CD4-positive, alpha-beta T cell treated with Interferon gamma for 1 hour (primary cell): Measurements from ENCODE around the gene IL18RAP.

ENCODE experiments used
- DNase-seq: peaks from one replicate; pipeline ENCODE4 v3.0.0-alpha.2; 2020

Gene IL18RAP

DNA sequence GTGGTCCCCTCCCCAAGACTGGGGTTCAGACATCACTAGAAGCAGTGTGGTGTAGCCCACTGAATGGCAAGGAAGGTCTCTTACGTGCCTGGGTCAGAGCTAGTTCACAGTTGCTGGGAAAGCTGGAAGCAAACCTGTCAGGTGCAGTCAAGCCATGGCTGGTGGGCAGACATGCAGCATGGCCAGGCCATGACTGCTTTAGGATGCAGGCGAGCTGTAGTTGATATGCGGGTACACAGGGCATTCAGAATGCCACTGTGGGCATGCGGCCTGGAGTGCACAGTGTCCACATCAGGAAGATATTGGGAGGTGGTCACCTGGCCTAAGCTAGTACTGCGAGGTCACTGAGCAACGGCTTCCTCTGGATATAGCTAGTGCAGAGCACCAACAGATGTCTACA, 38.2 kb downstream of the IL18RAP start:
- no peak for DNase-seq

DNA sequence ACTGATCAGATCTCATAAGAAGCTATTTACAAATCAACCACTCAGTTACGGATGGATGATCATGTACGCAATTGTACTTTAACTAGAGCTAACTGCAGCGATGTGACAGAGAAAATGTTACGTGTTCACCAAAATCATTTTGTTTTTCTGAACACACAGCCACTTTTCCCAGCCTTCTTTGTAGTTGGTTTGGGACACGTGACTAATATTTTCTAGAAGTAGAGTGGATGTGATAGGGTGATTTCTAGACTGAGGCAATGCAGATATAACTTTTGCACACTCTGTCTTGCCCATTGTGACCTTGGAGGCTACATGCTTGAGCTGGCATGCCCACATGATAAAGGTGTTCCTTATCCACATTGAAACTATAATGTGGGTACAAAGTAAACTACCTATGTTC, 40.2 kb downstream of the IL18RAP start:
- DNase-seq, result no peak

DNA sequence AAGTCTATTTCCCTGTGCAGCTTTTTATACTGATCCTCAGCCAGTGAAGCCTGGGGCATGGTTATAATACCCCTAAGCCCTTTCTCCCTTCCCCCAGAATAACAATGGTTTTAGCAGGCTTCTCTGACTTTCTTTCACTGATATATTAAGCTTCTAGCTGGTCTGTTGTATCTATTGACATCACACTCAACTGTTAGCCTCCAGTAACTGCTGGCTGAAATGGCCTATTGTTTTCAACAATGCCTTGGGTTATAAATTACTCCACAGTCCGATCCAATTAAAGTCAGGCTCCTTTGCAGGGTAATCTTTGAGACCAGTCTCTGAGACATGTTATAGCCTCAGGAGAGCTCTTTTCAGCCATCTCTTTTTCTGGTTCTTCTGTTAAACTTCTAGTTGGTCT, 47.2 kb downstream of the IL18RAP start:
- DNase-seq, result no peak

DNA sequence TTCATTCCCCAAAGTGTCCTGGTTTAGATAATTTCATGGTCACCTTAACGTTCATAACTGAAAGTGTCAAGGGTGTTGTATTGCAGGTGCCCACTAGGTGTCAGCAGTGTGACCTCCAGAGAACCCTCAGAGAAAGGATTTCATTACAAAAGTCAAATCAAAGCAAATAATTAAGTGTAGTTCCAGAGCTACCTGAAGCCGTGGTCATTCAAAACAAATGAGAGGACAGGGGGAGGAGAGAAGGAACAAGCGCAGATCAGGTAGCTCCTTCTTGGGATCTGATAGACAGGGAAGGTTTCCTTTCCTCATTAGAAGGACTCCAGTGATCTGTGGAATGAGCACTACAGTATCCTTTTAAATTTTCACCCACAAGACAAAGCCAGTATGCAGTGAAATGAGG, 50.1 kb downstream of the IL18RAP start, which contains the start of gene SLC9A4:
TSS of gene SLC9A4 (plus strand) at position 207 of the 400 bp plus-strand sequence. CDS start 534 bp downstream, outside the sequence.
- peak; percentile 21 for DNase-seq

DNA sequence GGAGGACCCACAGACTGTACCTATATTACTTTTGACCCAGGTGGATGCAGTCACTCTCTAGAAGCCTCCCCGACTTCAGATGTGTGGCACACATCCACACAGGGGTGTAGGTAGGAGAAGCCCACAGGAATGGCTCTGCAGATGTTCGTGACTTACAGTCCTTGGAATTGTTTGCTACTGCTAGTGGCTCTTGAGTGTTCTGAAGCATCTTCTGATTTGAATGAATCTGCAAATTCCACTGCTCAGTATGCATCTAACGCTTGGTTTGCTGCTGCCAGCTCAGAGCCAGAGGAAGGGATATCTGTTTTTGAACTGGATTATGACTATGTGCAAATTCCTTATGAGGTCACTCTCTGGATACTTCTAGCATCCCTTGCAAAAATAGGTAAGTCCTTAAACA, 50.7 kb downstream of the IL18RAP start:
- no peak for DNase-seq

DNA sequence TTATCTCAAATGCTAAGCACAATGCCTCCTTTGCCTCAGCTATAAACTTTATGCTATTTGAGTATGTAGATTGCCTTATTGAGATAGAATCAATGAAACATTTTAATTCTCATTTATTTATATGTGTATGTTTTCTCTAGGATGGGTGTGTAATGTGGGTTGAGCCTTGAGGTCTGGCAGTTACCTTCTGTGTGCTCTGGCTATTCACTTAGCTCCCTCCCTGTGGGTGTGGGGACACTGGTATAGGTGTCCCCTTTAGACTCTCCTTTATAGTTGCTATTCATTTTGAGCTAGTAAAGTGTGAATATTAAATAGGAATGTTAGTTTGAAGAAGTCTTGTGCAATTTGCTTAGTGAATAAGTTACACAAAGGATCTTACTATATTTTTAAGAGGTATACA, 51.8 kb downstream of the IL18RAP start:
- DNase-seq, result no peak

DNA sequence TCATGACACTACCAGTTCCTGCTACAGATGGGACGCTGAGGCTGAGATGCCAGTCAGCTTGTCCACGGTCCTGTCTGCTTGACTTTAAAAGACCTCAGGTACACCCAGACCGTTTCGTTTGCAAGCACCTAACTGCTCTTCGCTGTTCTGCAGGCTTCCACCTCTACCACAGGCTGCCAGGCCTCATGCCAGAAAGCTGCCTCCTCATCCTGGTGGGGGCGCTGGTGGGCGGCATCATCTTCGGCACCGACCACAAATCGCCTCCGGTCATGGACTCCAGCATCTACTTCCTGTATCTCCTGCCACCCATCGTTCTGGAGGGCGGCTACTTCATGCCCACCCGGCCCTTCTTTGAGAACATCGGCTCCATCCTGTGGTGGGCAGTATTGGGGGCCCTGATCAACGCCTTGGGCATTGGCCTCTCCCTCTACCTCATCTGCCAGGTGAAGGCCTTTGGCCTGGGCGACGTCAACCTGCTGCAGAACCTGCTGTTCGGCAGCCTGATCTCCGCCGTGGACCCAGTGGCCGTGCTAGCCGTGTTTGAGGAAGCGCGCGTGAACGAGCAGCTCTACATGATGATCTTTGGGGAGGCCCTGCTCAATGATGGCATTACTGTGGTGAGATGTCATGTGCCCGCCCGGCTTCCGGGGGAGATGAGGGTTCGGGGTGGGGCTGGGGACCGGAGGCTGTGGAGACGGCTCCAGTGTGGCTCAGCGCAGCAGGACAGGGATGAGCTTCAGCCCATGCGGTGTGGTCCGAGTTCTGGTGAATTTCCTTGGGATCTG, 55.9 kb downstream of the IL18RAP start:
- DNase-seq, result no peak

DNA sequence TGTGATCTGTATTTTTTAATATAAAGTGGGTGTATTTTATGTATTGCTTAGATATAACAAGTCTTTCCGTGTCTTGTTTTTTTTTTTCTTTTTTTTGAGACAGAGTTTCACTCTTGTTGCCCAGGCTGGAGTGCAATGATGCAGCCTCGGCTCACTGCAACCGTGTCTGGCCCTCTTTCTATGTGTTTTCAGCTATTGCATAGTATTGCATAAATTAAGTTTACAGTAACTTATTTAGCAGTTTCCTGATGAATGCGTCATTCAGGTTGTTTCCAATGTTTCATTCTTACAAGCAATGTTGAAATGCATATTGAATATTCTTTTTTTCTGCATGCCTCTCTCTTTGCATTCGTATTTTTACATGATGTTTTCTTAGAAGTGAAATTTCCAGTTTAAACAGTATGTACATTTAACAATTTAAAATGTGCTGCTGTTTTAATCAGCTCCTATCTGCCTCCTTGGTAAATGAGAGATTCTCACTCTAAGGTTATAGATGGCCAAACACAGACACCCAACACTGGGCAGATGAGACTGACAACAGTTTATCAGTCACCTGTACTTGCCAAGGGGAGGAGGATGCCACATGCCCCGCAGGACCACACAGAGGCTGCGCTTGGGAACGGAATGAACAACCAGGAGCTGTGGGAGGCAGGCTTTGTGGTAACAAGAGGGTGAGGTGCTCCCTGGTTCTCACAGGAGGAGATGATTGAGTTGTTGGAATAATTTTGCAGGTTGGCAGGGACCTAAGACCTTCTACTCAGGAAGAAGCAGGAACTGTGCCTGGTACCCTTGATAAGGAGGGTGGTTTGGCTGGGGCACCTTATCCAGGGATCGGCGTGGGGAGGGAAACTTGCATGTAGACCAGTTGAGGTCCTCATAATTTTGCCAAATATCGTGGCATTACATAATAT, 57.6 kb downstream of the IL18RAP start:
- DNase-seq, result no peak

DNA sequence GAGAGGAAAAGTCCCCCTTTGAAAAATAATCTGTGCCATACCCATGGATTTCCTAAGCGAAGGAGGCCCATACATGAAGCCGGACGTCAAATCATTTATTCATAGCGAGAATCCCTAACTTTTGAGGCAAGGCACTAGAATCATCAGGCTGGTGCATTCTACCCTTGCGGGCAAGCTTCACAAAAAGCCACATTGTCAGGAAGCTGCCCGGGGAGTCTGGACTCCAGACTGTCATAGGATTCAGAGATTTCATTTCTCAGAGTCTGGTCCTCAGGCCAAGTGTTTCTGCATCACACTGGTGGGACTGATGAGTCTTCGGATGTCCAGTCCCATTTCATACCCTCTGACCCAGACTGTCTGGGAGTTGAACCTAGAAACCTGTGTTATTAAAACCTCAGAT, 59.0 kb downstream of the IL18RAP start:
- DNase-seq, result no peak

DNA sequence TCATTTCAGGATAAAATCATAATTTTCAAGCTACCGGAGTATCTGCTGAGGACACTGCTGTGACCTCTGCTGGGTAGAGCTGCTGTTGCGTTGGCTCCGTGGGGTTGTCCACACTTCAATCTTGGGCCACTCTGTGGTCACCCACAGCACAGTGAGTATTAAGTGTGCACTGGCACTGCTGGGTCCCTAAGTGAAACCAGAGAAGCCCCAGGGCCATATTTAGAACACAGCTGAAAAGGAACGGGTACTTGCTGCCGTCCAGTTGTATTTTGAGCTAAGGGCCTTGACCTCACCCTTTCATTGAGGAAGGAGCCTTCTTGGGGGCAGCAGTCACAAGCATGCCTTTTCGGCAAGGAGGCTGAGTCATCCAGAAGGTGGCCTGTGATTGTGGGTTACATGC, 60.1 kb downstream of the IL18RAP start:
- DNase-seq, result no peak

DNA sequence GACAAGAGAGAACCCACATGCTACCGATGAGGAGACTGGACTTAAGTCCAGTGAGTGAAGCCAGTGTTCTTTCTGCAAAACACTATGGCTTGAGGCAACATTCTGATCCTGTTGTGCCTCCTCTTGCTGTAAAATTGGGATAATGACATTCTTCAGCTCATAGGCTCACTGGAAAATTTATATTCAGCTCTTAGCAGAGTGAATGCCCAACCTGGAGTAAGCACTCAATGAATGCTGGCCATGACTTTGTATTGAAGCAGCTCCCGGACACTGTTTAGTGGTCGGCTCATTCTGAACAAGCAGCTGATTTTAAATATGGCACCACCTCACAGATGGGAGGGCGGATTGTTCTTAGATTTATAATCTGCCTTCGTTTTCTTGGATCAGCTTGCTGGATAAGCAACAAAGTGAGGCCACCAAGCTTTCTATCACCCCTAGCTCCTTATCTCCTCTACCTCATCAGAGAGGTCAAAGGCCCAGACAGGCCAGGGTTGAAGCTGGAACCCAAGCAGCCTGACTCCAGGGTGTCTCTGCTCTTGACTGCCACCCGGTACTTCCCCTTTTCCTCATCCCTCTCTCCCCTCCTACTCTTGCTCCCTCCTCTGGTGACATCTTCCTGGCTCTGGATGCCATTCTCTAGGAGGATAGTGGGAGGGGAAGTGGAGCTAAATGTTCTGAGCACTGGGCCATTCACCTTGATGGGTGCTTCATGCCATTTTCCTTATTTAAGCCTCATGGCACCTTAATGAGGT, 61.5 kb downstream of the IL18RAP start:
- DNase-seq, result no peak

DNA sequence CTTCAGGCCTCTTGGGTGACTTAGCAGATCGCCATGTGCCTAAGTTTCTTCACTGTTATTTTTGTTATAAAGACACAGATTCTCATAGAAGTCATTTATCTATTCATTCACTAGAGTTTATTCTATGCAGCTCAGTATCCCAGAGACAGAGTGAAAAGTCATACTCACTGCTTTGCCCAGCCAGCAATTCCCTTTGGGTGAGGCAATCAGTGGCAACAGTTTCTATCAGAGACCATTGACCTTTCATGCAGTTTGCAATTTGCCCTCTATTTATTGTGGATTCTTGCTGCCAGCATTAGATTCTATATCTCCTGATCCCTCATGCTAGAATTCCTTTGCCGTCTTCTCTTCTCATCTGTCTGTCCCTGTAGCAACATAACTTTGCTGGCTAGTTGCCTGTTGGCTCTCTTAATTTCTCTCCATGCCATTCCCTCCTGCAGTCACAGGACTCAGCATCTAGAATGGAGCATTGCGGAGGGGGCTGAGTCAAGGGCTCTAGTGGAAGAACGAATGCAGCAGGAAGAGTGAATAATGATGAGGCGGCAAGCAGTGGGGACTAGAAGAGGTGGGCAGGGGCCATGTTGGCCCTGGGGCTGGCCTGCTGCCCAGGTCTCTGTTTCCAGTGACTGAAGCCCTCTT, 62.3 kb downstream of the IL18RAP start:
- no peak for DNase-seq

DNA sequence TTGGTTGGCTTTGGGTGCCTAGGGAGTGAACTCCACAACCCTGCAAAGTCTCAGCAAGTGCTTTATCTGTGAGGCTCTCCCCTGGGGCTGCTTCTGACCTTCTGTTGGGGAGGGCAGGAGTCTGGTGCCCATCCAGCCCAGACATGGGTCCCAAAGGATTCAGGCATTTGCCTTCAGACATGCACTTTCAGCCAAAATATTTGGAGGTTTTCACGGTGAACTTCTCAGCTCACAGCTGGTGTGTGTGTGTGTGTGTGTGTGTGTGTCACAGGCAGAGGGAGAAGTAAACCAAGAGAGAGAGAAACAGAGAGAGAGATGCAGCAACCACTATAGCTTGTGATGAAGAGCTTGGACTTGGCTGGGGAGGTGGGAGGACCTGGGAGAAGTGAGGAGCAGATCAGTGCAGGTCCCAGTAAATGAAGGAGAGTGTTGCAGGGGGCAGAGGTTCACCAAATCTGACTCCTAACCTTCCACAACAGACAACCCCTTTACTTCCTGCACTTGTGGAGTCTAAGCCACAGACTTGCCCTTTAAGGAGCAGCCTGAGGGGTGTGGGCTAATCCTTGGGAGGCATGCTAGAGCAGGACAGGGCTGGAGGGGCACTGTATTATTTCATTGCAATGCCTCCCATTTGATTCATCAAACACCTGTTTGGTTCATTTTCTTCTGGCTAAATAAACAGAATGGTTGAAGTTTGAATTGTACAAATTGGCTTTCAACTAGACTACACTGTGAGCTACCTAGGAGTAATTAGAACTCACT, 64.2 kb downstream of the IL18RAP start:
- no peak for DNase-seq

DNA sequence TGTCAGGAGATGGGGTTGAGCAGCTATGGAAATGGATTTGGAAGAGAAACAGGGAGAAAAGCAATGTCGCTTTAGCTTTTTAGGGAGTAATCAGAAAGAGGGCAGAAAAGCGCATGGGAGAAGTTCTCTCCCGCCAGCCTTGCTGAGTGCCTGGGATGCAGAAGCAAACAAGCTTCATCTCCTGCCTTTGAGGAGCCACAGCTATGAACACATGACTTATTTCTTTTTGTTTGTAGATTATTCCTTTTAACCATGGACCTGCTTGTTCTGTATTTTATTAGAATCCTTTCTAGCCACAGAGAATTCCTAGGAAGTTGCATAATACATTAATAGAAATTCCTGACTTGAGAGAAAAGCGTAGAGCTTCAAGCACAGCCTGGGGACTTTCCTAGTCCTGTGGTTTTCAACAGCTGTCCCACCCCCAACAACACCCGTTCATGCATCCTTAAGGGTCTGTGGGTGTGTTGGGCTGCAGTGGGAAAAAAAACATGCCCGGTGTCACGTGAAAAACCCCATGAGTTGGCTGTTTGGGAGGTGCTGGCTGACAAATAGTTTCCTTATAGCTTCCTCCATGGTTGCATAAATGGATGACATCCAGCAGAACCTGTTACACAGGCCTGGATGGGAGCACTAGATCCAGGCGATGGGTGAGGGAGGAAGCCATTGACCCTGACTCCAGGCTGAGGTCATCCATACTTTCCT, 65.0 kb downstream of the IL18RAP start:
- no peak for DNase-seq

DNA sequence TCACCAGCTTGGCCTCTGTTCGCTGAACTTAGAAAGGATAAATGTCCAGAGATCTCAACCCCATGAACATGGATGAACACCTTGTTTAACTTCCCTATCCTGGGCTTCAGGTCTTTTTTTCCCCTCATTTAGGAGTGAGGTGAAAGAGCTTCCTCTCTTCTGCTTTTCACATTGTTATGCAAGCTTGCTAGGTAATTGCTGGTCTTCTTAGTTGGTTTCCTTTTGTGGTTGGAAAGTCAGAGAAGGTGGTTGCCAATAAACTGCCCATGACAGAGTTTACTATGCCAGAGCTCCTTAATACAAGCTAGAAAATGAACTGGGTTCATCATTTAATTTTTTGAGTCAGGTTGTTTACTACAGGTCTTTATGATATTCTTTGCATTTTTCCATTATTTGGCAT, 66.7 kb downstream of the IL18RAP start:
- no peak for DNase-seq

DNA sequence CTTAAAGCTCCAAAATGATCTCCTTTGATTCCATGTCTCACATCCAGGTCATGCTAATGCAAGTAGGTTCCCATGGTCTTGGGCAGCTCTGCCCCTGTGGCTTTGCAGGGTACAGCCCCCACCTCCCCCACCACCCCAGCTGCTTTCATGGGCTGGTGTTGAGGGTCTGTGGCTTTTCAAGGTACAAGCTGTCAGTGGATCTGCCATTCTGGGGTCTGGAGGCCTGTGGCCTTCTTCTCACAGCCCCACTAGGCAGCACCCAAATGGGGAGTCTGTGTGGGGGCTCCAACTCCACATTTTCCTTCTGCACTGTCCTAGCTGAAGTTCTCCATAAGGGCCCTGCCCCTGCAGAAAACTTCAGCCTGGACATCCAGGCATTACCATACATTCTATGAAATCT, 69.0 kb downstream of the IL18RAP start:
- no peak for DNase-seq

DNA sequence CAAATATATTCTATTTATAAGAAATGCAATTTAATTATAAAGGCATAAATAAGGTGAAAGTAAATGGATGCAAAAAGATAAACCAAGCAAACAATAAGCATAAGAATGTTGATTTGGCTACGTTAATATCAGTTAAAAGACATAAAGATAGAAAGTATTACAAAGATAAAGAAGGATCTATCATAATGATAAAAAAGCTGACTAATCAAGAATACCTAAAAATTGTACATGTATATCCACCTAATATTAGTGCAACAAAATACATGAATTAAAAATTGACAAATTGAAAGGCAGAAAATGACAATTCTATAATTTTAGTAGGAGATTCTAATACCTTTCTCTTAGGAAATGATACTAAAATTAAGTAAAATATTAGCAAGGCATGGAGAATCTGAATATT, 71.6 kb downstream of the IL18RAP start:
- no peak for DNase-seq

DNA sequence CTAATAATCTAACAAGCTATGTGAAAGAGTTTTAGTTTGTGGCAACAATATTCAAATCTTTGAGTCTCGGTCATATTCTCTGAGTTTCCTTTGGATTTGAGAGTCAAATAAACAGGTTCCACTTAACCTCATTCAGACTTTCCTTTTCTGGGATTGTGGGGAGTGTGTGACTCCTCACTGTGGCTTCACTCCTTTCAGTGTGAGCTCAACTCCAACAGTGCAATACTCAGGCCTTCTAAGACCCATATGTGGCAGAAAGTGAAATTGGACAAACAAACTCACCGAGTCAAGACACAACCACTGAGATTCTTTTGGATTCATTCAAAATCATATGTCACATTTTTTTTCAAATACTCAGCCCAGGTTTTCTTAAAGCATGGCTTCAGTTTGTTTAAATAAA, 75.5 kb downstream of the IL18RAP start:
- DNase-seq, result no peak

DNA sequence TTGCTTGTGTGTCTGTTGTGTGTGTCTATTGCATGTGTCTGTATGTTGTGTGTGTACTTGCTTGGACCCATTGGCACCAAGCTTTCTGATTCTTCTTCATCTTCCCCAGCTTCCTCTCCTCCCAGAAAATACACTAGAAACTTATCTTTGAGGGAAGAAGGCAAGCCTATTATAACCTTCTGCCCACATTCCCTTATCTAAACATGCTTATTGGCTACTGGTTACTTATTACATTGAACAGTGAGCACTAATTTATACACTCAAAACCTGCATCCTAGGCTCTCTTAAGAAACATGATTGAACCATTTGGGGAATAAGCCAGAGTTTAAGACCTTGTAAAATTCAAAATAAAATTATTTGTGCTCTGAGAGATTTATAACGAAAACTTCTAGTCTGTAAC, 76.6 kb downstream of the IL18RAP start:
- DNase-seq, result no peak
